Prostate gland (tissue), 2 donors: ENCODE data around the gene ARHGAP25. TPM values are rescaled to one million over a fixed set of nuclear protein-coding genes. Genes with fewer than 3 reads are reported as not detected.

ENCODE experiments used
- DNase-seq: peaks from one replicate; pipeline ENCODE4 v3.0.0-alpha.2; 2019; ENCODE audit warnings: low spot score
- H3K27ac ChIP-seq, 2 donors: fragments of 200-600 bp; sonication (generic); 2 replicates each; pipeline ENCODE4 v1.5.1; 2017 to 2019
- H3K27me3 ChIP-seq: fragments of 200-600 bp; sonication (generic); replicated peaks from 2 replicates; pipeline ENCODE4 v1.5.1; 2019; ENCODE audit not compliant: insufficient read depth
- H3K36me3 ChIP-seq, 2 donors: fragments of 200-600 bp; sonication (generic); 1 replicate in 1 of 2; 2 replicates in 1 of 2; pipeline versions ENCODE4 v1.5.1 to v1.8.1; 2017 to 2019
- H3K4me1 ChIP-seq: fragments of 200-600 bp; sonication (generic); replicated peaks from 2 replicates; pipeline ENCODE4 v1.5.1; 2019
- H3K4me3 ChIP-seq, 2 donors: fragments of 200-600 bp; sonication (generic); 2 replicates each; pipeline ENCODE4 v1.5.1; 2017 to 2019
- H3K9me3 ChIP-seq: fragments of 200-600 bp; sonication (generic); 2 replicates; pipeline ENCODE4 v1.5.1; 2017
- CTCF ChIP-seq, 4 experiments: fragments of 200-600 bp in 2 of 4; fragments of 450-650 bp in 2 of 4; sonication (generic) in 2 of 4; IDR thresholded peaks; 1 replicate in 3 of 4; 2 replicates in 1 of 4; pipeline ENCODE4 v1.5.1; 2016 to 2019; ENCODE audit warnings: antibody characterized with exemption in 4 of 4, mild to moderate bottlenecking in 2 of 4, moderate library complexity in 2 of 4
- POLR2A ChIP-seq: fragments of 450-650 bp; IDR thresholded peaks from one replicate; pipeline ENCODE4 v1.6.1; 2016; ENCODE audit warnings: antibody characterized with exemption, mild to moderate bottlenecking
- POLR2AphosphoS5 ChIP-seq: sonication (generic); formaldehyde crosslinking; IDR thresholded peaks from one replicate; pipeline ENCODE4 v1.6.1; 2017; ENCODE audit warnings: antibody characterized with exemption
- WGBS: methylation state at CpG from one replicate; pipeline ENCODE4 v1.1.5; 2018; 5-methylcytosine and 5-hydroxymethylcytosine counted together
- intact Hi-C: fragments of 100-400 bp; cut with DNase I; formaldehyde crosslinking; loops from one replicate; pipeline ENCODE4 v1.14.2; 2022
- total RNA-seq, 2 donors: library from RNA; depleted of rRNA; stranded (reverse); fragments of >200 nt; gene quantifications; one replicate each; pipeline ENCODE4 v1.1.0, GENCODE V29; 2016

ARHGAP25 gene
- total RNA-seq, 2 donors from 2014 or later = 5.0 to 6.2 TPM

- Histone ChIP-seq H3K4me3 (no peak overlapping the region), H3K27ac (no peak overlapping the region), H3K27me3 (no peaks in the 10 kb centered on the region), H3K36me3 (no peaks in the 10 kb centered on the region), H3K9me3 (no peaks in the 10 kb centered on the region), H3K4me1 (no peaks in the 10 kb centered on the region)
- TF ChIP-seq POLR2A (no peak), POLR2AphosphoS5 (no peak), CTCF (IDR thresholded peaks at IDR 0.05) (no peak)
- WGBS = 83% methylated on average over 1 of the region's 1 CpG
- intact Hi-C loops = no loop called here
- DNase-seq = no peak
Observed at GRCh38 chr2:68742626-68743415, 8.2 kb downstream of the ARHGAP25 start.

- Histone ChIP-seq H3K4me1 (no peaks in the 10 kb centered on the region), H3K27ac (no peak overlapping the region), H3K27me3 (no peaks in the 10 kb centered on the region), H3K9me3 (no peaks in the 10 kb centered on the region), H3K36me3 (no peaks in the 10 kb centered on the region), H3K4me3 (no peak overlapping the region)
- intact Hi-C loops = no loop called here
- no peak for TF ChIP-seq POLR2AphosphoS5
- no peak for TF ChIP-seq POLR2A
- no peak for TF ChIP-seq CTCF (IDR thresholded peaks at IDR 0.05)
- WGBS = 47% methylated on average over 3 of the region's 3 CpGs
- no peak for DNase-seq
Observed at GRCh38 chr2:68743531-68743930, 8.9 kb downstream of the ARHGAP25 start.

GRCh38 chr2:68744366-68744912 is 9.8 kb downstream of the ARHGAP25 start:
- Histone ChIP-seq H3K4me1 (no peaks in the 10 kb centered on the region), H3K27ac (no peak overlapping the region), H3K36me3 (no peaks in the 10 kb centered on the region), H3K27me3 (no peaks in the 10 kb centered on the region), H3K4me3 (no peak overlapping the region), H3K9me3 (no peaks in the 10 kb centered on the region)
- intact Hi-C loops = no loop called here
- TF ChIP-seq CTCF (IDR thresholded peaks at IDR 0.05) (peak in 1 of 4 experiments; percentile 33), POLR2AphosphoS5 (no peak)
- no peak for DNase-seq
- WGBS = 55% methylated on average over 4 of the region's 4 CpGs

GRCh38 chr2:68745006-68745405 is 10.4 kb downstream of the ARHGAP25 start:
- no peak for DNase-seq
- Histone ChIP-seq H3K4me1 (no peaks in the 10 kb centered on the region), H3K27ac (no peak overlapping the region), H3K4me3 (no peak overlapping the region), H3K36me3 (no peaks in the 10 kb centered on the region), H3K9me3 (no peaks in the 10 kb centered on the region), H3K27me3 (no peaks in the 10 kb centered on the region)
- intact Hi-C loops = no loop called here
- no peak for TF ChIP-seq POLR2A
- no peak for TF ChIP-seq POLR2AphosphoS5
- no peak for TF ChIP-seq CTCF (IDR thresholded peaks at IDR 0.05)
- WGBS = 58% methylated on average over 2 of the region's 2 CpGs

GRCh38 chr2:68746408-68746807 is 11.8 kb downstream of the ARHGAP25 start:
- Histone ChIP-seq H3K4me3 (no peak overlapping the region), H3K27me3 (no peaks in the 10 kb centered on the region), H3K4me1 (no peaks in the 10 kb centered on the region), H3K36me3 (no peaks in the 10 kb centered on the region), H3K9me3 (no peaks in the 10 kb centered on the region), H3K27ac (no peak overlapping the region)
- intact Hi-C loops = no loop called here
- DNase-seq = no peak
- no peak for TF ChIP-seq POLR2AphosphoS5
- no peak for TF ChIP-seq POLR2A
- no peak for TF ChIP-seq CTCF (IDR thresholded peaks at IDR 0.05)
- 90% methylated on average over 11 of the region's 11 CpGs for WGBS
